Type B pancreatic cell (in vitro differentiated cells): Measurements from ENCODE around the gene CDC42BPG. TPM values are rescaled to one million over a fixed set of nuclear protein-coding genes. Genes with fewer than 3 reads are reported as not detected.

Experiments
- DNase-seq: peaks from one replicate; pipeline ENCODE4 v3.0.0; 2021; ENCODE audit warnings: mixed read lengths; ENCODE audit not compliant: unreplicated experiment; ENCODE audit errors: extremely low spot score
- H3K27ac Mint-ChIP-seq: 2 replicates; pipeline ENCODE4 v1.8.0; 2021; ENCODE audit warnings: mild to moderate bottlenecking, mixed read lengths
- H3K27me3 Mint-ChIP-seq: 2 replicates; pipeline ENCODE4 v1.8.0; 2021; ENCODE audit warnings: mixed read lengths
- H3K36me3 Mint-ChIP-seq: 2 replicates; pipeline ENCODE4 v1.8.0; 2021; ENCODE audit warnings: mixed read lengths
- H3K4me1 Mint-ChIP-seq: one replicate; pipeline ENCODE4 v1.8.0; 2021; ENCODE audit warnings: mixed read lengths; ENCODE audit not compliant: unreplicated experiment
- H3K4me3 Mint-ChIP-seq: 2 replicates; pipeline ENCODE4 v1.8.0; 2021; ENCODE audit warnings: mild to moderate bottlenecking, mixed read lengths
- H3K9me3 Mint-ChIP-seq: 2 replicates; pipeline ENCODE4 v1.8.0; 2021; ENCODE audit warnings: mixed read lengths
- total RNA-seq: library from RNA; stranded (reverse); gene quantifications from 2 replicates; pipeline ENCODE4 v1.2.1, GENCODE V29; 2021; ENCODE audit warnings: low replicate concordance
- TF ChIP-seq, protein P1 (sequence below): fragments of 200-600 bp; sonication (generic); conservative IDR thresholded peaks from 2 replicates; pipeline ENCODE4 v1.5.0; 2021; ENCODE audit warnings: antibody characterized with exemption, mild to moderate bottlenecking

CDC42BPG gene
- total RNA-seq, 1 donor from 2014 or later, result 20.1 TPM

DNA sequence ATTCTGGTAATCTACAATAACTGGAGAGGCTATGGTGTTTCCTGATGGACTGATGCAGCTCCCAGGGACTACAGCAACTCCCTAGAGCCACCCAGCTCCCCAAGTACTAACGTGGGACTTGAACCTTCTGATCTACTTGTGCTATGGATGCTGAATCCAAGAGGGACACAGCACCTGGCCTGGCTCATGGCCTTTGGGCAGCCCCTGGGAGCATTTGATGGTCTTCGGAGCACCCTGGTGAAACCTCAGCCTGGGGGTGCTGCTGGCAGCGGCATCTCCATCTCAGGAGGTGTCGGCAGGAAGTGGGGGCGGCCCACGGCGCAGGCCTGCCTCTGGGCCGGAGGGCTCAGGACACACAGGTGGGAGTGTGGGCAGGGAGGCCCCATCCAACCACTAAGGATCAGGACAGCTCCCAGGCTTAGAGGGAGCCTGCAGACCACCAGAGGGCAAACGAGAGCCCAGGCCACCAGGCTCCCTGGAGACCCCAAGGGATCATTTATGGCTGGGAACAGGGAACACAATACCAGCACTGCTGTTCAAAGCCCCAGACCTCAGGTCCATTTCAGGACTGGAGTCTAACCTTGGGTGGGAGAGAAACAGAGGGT is 25.2 kb upstream of the CDC42BPG start:
- Mint-ChIP-seq H3K4me3 (no peak overlapping the region), H3K36me3 (peaks cover 20% of the 10 kb centered on the region), H3K4me1 (peaks cover 38% of the 10 kb centered on the region), H3K27me3 (no peaks in the 10 kb centered on the region), H3K27ac (peak overlapping the region; percentile 85), H3K9me3 (peaks cover 6% of the 10 kb centered on the region)
- DNase-seq, result no peak
- TF ChIP-seq, protein P1, sequence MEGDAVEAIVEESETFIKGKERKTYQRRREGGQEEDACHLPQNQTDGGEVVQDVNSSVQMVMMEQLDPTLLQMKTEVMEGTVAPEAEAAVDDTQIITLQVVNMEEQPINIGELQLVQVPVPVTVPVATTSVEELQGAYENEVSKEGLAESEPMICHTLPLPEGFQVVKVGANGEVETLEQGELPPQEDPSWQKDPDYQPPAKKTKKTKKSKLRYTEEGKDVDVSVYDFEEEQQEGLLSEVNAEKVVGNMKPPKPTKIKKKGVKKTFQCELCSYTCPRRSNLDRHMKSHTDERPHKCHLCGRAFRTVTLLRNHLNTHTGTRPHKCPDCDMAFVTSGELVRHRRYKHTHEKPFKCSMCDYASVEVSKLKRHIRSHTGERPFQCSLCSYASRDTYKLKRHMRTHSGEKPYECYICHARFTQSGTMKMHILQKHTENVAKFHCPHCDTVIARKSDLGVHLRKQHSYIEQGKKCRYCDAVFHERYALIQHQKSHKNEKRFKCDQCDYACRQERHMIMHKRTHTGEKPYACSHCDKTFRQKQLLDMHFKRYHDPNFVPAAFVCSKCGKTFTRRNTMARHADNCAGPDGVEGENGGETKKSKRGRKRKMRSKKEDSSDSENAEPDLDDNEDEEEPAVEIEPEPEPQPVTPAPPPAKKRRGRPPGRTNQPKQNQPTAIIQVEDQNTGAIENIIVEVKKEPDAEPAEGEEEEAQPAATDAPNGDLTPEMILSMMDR, result peak; percentile 70

DNA sequence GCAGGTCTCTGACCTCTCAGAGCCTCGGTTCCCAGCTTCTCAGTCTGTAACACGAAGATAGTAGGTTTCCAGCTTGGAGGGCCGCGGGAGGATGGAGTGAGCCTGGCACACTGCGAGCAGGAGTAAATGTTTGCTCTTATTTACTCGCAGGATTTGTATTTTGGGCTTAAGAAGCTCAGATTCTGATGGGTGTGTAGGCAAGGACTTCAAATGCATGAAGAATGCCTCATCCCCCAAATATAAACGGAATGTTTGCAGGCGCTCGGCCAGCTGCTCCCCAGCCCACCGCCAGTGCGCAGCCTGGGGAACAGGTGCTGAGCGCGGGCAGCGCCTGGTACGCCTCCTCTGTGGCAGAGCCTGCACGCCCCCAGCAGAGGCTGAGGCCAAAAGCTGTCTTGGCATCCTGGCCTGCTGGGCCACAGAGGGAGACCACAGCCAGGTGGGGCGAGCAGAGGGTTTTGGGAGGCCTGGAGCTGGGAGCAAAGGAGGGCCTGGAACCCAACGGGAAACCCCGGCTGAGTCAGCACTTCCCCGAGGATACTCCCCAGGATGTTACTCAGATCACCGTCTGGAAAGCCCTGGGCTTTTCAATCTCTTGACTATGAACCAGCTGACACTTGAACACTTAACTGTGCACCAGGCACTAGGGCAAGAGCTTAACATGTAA is 24.6 kb upstream of the CDC42BPG start:
- Mint-ChIP-seq H3K27me3 (no peaks in the 10 kb centered on the region), H3K27ac (peak overlapping the region; percentile 95), H3K4me3 (no peak overlapping the region), H3K9me3 (peaks cover 6% of the 10 kb centered on the region), H3K36me3 (peaks cover 16% of the 10 kb centered on the region), H3K4me1 (peaks cover 38% of the 10 kb centered on the region)
- no peak for DNase-seq
- TF ChIP-seq, protein P1, result no peak

DNA sequence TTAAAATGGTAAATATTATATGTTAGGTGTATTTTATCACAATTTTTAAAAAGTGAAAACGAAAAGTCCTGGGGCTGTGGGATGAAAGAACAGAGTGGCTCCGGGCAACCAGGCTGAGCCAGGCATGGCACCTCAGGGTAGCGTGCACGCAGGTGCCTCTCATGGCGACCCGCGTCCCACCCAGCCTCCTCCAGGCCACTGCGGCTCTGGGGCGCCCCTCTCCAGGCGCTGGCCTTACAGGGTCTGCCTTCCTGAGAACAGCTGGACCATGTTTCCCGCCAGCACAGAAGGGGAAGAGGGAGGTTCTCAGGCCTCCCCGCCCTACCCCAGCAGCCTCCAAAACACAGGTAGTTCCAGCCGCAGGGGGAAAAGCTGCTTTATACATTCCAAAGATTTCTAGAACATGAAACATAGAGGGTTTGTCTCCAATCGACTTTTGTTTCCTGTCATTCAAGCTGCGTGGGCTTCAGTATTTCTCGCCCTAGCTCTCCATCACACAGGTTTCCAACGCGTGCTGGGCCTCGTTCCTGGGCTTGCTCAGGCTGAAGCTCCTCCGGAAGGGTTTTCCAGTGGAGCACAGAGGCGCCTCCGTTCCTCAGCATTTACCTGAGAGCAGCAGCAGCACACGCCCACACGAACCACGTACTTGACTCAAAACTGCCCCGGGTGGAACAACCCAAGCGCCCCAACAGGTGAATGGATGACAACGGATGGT is 23.5 kb upstream of the CDC42BPG start:
- H3K4me3 Mint-ChIP-seq, result peak overlapping the region; percentile 73
- peaks cover 42% of the 10 kb centered on the region for H3K4me1 Mint-ChIP-seq
- H3K27me3 Mint-ChIP-seq, result no peaks in the 10 kb centered on the region
- peak overlapping the region; percentile 95 for H3K27ac Mint-ChIP-seq
- TF ChIP-seq, protein P1, result no peak
- peaks cover 6% of the 10 kb centered on the region for H3K9me3 Mint-ChIP-seq
- peaks cover 14% of the 10 kb centered on the region for H3K36me3 Mint-ChIP-seq
- DNase-seq, result no peak

DNA sequence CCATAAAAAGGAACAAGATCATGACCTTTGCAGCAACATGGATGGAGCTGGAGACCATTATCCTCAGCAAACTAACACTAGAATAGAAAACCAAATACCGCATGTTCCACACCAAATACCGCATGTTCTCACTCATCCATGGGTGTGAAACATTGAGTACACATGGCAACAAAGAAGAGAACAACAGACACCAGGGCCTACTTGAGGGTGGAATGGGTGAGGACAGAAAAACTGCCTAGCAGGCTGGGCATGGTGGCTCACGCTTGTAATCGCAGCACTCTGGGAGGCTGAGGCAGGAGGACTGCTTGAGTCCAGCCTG is 21.7 kb upstream of the CDC42BPG start:
- no peak overlapping the region for H3K4me3 Mint-ChIP-seq
- H3K27ac Mint-ChIP-seq, result peak overlapping the region; percentile 81
- peaks cover 6% of the 10 kb centered on the region for H3K9me3 Mint-ChIP-seq
- TF ChIP-seq, protein P1, result no peak
- peaks cover 12% of the 10 kb centered on the region for H3K36me3 Mint-ChIP-seq
- H3K27me3 Mint-ChIP-seq, result no peaks in the 10 kb centered on the region
- DNase-seq, result no peak
- peaks cover 44% of the 10 kb centered on the region for H3K4me1 Mint-ChIP-seq

GRCh38 chr11:64865286-64866172 is 21.1 kb upstream of the CDC42BPG start:
- DNase-seq, result no peak
- TF ChIP-seq, protein P1, result no peak
- Mint-ChIP-seq H3K27me3 (no peaks in the 10 kb centered on the region), H3K4me3 (peak overlapping the region; percentile 39), H3K27ac (peak overlapping the region; percentile 81), H3K4me1 (peaks cover 41% of the 10 kb centered on the region), H3K9me3 (peaks cover 6% of the 10 kb centered on the region), H3K36me3 (peaks cover 12% of the 10 kb centered on the region)
